NCI-H524 (cell line): Measurements from ENCODE around the gene IL6.
"Not testable (repeated sequence)": the region's sequence is repeated elsewhere in the genome, so short reads cannot be mapped to it uniquely, and the experiment has no call there.

Experiments
- DNase-seq, 2 experiments: peaks; one replicate each; lab custom pipeline; 2025; lab: John Stamatoyannopoulos, UW

IL6 gene

DNA sequence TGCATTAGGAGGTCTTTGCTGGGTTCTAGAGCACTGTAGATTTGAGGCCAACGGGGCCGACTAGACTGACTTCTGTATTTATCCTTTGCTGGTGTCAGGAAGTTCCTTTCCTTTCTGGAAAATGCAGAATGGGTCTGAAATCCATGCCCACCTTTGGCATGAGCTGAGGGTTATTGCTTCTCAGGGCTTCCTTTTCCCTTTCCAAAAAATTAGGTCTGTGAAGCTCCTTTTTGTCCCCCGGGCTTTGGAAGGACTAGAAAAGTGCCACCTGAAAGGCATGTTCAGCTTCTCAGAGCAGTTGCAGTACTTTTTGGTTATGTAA is 675 bp downstream of the IL6 start:
- DNase-seq, result no peak

DNA sequence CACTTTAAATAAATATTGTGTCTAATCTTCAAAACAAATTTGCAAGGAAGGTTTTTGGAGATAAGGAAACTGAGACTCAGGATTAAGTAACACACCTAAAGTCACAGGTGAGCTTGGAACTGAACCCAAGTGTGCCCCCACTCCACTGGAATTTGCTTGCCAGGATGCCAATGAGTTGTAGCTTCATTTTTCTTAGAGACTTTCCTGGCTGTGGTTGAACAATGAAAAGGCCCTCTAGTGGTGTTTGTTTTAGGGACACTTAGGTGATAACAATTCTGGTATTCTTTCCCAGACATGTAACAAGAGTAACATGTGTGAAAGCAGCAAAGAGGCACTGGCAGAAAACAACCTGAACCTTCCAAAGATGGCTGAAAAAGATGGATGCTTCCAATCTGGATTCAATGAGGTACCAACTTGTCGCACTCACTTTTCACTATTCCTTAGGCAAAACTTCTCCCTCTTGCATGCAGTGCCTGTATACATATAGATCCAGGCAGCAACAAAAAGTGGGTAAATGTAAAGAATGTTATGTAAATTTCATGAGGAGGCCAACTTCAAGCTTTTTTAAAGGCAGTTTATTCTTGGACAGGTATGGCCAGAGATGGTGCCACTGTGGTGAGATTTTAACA is 1.5 kb downstream of the IL6 start:
- peak in 1 of 2 experiments; percentile 63 for DNase-seq

DNA sequence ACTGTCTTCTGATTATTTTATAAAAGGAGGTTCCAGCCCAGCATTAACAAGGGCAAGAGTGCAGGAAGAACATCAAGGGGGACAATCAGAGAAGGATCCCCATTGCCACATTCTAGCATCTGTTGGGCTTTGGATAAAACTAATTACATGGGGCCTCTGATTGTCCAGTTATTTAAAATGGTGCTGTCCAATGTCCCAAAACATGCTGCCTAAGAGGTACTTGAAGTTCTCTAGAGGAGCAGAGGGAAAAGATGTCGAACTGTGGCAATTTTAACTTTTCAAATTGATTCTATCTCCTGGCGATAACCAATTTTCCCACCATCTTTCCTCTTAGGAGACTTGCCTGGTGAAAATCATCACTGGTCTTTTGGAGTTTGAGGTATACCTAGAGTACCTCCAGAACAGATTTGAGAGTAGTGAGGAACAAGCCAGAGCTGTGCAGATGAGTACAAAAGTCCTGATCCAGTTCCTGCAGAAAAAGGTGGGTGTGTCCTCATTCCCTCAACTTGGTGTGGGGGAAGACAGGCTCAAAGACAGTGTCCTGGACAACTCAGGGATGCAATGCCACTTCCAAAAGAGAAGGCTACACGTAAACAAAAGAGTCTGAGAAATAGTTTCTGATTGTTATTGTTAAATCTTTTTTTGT is 2.3 kb downstream of the IL6 start:
- DNase-seq, result no peak

DNA sequence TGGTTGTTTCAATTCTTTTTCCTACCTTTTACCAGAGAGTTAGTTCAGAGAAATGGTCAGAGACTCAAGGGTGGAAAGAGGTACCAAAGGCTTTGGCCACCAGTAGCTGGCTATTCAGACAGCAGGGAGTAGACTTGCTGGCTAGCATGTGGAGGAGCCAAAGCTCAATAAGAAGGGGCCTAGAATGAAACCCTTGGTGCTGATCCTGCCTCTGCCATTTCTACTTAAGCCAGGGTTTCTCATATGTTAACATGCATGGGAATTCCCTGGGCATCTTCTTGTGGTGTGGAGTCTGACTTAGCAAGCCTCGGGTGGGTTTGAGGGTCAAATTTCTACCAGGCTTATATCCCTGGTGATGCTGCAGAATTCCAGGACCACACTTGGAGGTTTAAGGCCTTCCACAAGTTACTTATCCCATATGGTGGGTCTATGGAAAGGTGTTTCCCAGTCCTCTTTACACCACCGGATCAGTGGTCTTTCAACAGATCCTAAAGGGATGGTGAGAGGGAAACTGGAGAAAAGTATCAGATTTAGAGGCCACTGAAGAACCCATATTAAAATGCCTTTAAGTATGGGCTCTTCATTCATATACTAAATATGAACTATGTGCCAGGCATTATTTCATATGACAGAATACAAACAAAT is 3.2 kb downstream of the IL6 start:
- DNase-seq, result no peak

DNA sequence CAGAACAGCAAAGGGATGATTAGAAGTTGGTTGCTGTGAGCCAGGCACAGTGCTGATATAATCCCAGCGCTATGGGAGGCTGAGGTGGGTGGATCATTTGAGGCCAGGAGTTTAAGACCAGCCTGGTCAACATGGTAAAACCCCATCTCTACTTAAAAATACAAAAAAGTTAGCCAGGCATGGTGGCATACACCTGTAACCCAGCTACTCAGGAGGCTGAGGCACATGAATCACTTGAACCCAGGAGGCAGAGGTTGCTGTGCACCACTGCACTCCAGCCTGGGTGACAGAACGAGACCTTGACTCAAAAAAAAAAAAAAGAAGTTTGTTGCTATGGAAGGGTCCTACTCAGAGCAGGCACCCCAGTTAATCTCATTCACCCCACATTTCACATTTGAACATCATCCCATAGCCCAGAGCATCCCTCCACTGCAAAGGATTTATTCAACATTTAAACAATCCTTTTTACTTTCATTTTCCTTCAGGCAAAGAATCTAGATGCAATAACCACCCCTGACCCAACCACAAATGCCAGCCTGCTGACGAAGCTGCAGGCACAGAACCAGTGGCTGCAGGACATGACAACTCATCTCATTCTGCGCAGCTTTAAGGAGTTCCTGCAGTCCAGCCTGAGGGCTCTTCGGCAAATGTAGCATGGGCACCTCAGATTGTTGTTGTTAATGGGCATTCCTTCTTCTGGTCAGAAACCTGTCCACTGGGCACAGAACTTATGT is 4.1 kb downstream of the IL6 start:
- DNase-seq, result no peak

DNA sequence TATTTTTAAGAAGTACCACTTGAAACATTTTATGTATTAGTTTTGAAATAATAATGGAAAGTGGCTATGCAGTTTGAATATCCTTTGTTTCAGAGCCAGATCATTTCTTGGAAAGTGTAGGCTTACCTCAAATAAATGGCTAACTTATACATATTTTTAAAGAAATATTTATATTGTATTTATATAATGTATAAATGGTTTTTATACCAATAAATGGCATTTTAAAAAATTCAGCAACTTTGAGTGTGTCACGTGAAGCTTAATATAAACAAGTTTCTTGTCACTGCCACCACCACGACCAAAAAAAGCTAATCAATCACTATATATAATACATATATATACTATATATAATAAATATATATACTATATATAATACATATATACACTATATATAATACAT is 4.8 kb downstream of the IL6 start:
- no peak for DNase-seq

DNA sequence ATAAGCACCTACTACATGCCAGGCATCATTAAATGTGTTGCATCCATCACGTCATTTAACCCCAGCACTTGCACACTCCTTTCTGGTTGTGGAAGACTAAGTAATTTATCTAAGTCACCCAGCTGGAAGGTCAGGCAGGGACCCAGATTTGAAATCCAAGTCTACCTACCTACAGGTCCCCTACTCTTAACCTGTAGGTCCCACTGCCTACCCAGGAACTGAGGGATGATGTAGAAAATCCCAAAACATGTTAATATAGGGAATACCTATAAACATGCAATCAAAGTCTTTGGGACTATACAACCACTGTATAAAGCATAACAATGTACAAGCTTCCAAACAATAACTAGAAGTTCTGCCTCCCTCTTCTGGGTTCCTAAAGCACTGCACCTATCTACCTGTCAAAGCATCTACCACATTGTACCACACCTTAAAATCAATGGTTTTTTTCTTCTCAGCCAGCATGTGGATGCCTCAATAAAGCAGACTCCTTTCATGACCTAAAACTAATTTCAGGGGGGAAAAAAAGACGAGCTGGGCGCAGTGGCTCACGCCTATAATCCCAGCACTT is 5.6 kb downstream of the IL6 start:
- no peak for DNase-seq

DNA sequence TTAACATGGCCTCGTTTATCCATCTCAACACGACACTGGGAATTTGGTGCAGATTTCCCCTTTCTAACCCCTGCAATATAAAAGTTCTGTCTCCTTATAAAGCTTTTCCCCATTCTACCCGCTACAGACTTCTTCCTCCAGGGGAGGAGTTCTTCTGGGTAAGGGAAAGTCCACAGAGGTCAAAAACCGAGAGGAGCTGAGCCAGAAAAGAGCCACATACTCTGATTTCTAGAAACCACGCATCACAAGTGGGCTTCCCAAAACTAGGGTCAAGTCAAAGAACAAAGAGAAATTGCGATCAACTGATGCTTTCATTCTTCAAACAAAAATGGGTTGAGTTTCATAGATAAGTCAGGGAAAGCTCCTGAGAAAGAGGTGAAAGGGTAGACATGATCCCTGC is 6.8 kb downstream of the IL6 start:
- no peak for DNase-seq

DNA sequence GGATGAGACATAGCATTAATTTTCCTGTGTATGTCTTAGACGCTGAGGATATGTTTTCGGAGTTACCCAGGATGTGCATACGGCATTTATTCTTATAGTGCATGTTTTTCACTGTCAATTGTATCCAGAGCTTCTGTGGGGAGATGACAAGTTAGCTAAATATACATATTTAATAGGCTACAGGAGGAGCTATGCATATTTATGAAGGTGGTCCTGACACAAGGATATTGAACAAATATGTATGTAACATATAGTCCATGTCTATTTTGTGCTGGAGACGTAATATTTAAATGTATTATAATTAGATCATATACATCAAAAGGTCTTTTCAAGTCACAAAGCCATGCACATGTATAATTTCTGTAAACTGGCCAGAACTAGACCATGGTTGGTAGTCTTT is 16.0 kb downstream of the IL6 start:
- DNase-seq, result no peak

DNA sequence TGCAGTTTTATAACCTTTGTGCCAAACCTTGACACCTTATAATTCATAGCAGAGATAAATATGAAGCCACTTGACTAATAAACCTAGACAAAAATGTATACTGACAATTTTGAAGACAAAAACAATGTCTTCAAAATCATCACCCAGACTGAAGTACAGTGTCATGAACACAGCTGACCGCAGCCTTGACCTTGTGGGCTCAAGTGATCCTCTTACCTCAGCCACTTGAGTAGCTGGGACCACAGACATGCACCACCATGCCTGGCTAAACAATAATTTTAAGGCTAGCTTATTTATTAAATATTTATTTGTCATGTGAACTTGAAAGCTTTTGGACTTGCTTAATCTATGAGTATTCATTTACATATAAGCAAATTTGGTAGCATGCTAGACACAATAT is 24.3 kb downstream of the IL6 start:
- DNase-seq, result no peak

DNA sequence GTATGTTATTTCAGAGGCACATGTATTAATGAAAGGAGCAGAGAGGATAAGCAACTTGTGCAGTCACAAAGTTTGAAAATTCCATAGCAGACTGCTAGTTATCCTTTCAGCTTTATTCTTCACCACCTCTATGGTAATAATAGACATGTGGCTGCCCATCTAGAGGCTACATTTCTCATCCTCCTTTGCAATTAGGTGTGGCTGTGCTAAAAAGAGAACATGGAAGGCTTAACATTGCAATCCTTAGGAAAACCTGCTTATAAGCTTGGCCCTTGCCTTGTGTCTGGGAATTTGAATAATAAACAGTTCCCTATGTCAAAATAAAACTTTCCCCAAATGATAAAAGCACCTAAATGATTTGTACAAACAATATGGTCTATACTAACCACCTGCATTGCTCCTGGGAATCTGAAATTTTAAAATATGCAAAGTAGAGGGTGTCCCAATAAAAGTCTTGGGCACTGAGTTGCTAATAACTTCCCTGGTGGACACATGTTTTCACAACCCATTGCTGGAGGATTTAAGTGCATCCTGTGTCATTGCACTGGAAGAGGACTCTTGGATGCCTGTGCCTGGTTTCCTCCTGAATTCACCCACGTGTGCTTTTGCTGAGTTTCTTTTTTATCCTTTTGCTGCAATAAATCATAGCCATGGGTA is 30.5 kb downstream of the IL6 start:
- DNase-seq, result no peak

DNA sequence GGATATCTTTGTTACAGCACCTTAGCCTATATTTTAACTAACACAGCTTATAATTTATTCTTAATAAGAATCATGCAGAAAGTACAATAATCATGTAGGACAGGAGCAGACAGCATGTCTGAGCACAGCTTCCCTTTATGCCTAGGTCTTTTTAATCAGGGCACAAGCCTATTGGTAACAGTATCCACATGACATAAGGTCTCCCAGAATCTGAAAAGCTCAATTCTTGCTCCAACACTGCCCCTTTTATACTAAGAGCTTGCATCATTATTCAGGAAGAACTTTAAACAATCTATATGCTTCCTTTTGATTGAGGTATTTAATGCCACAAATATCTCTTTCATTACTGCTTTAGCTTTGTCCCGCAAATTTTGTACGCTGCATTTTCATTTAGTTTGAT is 31.6 kb downstream of the IL6 start:
- no peak for DNase-seq

DNA sequence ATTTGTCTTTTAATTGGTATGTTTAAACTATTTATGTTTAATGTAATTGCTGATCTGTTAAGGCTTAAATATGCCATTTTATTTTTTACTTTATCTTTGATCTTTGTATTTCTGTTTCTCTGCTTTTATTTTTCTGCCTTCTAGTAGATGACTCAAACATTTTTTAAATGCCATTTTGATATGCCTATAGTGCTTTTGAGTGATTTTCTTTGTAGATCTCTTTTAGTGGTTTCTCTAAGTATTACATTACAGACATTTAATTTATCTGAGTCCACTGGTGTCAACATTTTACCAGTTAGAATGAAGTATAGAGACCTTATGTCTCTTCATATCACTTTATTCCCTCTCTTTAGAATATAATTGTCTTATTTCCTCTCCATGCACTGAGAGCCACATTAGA is 32.7 kb downstream of the IL6 start:
- no peak for DNase-seq

DNA sequence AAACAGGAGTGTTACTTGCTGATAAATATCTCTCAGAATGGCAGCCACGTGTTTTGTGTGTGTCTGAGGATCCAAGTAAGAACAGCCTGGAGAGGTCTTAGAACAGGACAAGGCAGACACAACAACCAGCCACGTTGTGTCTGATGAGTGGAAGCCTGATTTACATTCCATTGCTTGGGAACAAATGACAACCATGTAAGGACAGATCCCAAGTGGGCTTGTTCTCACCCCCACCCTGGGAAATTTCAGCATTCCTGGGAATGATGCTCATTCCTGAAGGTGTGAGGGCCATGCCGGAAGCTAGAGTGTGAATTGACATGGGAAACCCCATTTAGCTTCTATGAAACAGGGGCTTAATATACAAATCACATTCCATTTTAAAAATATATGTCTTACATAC is 35.9 kb downstream of the IL6 start:
- DNase-seq, result no peak

DNA sequence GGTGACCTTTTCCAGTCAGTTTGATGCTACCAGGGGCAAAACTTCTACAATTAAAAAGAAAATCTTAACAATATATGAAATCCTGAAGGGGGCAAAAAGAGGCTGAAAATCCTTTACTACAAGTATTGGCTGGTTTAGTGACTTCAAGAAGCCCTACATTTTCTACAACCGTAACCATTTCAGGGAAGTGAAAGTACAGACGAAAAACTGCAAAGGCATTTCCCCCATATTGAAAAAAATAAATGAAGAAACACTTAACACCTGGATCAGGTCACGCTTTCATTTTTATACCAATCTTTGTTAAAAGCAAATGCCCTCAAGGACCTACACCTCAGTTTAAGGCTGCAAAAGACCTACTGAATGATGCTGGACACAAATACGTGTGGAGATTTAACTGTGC is 38.6 kb downstream of the IL6 start:
- DNase-seq, result no peak

DNA sequence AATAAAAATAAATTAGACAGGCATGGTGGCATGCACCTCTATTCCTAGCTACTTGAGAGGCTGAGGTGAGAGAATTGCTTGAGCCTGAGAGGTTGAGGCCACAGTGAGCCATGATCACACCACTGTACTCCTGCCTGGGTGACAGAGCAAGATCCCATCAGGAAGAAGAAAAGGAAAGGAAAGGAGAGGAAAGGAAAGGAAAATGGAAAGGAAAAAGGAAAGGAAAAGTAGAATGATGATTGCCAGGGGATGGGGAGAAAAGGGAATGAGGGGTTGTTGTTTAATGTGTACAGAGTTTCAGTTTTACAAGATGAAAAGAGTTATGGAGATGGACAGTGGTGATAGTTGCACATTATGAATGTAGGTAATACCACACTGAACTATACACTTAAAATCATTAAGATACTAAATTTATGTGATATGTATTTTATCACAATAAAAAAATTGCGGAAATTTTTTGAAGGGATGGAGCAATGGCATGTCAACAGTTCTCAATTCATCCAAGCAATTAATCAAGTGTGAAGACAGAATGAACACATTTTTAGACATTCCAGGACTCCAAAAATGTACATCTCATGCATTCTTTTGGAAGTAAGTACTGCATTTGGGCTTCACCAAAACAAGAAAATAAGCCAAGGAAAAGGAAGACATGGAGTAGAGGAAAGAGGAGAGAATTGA is 44.3 kb downstream of the IL6 start:
- no peak for DNase-seq

DNA sequence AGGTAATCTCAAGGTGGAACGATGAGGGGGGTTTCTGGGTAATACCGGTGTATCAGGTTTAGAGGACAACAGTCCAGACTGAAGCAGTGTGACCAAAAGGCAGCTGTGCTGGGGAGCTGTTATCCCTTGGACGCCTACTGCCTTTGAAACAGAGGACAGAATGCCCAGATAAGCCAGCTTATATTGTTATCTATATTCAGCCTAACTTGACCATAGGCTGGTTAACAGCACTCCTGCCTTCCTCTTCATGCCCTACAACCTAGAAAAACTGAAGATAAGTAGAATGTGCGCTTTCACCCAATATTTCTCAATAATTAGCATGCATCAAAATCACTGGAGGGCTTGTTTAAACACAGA is 44.9 kb downstream of the IL6 start:
- DNase-seq, result no peak

DNA sequence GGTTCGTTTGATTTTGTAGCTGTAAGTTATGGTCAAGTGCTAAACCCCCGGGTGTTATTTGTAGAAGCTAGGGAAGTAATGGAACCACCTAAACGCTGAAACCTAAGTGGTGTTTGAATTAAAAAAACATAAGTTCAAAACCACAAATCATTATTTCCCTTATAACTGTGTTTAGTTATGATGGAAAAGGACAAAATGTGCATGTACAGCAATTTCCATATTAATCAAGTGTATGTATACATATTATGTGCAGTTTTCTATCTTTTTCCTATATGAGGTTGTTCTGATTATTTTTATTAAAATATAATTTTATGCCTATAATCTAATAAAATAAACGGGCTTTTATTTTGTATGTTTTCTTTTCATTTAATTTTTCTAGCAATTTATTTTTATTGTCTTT is 45.9 kb downstream of the IL6 start:
- DNase-seq, result no peak

DNA sequence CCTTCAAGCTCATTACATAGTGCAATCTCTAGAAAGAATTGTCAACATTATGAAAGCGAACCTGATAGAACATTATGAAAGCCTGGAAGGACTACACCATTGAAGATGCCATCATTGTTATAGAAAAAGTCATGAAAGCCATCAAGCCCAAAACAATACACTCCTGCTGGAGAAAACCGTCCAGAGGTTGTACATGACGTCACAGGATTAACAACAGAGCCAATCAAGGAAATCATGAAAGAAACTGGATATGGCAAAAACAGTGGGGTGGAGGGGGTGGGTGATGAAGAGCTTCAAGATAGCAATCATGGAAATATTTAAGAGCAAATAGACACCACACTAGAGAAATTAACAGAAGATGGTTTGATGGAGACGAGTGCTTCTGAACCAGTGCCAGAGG is 50.0 kb downstream of the IL6 start:
- DNase-seq, result no peak

DNA sequence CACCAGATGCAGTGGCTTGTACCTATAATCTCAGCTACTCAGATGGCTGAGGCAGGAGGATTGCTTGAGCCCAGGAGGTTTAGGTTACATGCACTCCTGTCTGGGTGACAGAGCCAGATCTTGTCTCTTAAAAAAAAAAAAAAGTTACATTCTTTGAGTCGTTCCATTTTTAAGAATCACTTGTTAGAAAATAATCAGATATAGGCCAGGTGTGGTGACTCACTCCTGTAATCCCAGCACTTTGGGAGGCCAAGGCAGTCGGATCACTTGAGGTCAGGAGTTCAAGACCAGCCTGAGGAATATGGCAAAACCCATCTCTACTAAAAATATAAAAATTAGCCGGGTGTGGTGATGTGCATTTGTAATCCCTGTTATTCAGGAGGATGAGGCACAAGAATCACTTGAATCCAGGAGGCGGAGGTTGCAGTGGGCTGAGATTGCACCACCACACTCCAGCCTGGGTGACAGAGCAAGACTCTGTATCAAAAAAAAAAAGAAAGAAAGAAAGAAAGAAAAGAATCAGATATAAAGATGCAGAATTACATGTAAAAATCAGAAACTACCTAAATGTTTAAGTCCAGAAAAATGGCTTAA is 52.8 kb downstream of the IL6 start:
- not testable (repeated sequence) for DNase-seq

DNA sequence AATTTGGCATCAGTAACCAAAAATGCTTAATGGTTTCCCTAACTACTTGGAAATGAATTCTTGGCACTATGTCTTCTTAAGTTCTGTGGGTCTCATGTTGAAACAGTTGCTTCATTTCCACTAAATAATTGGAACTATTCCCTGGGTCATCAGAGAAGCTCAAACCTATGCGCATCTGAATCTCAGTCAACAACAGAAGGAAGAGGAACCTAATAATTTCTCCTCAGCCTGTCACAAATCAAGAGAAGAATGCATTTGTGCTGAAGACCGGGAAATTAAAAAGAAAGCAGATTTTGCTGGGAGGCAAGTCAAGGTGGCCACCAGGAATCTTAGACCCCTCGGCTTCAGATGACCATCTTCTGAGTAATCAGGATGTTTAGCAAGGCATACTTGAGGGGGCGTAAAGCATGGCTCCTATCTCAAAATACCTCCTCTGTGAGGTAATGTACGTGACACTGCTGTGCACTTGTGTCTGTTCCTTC is 54.3 kb downstream of the IL6 start:
- no peak for DNase-seq
